Measurements from ENCODE around the gene SNRNP40.

Gene SNRNP40

GRCh38 chr1:31306278-31306677 is 9.7 kb upstream of the SNRNP40 start:
- CTCF ChIA-PET = interaction anchor here (1.5 to 2.5 kb wide), 2 partner anchors 9 to 10 kb away, joined by 5 to 7 read pairs; partner anchors contain the start of genes SNRNP40 and ZCCHC17

GRCh38 chr1:31302709-31303441 is 6.3 kb upstream of the SNRNP40 start:
- Histone ChIP-seq H3K4me3 (ENCODE audit: control insufficient read depth in 1 of 7, extremely low read depth in 1 of 7, insufficient read depth in 4 of 7, low read depth in 2 of 7, low read length in 6 of 7) (no peak overlapping the region), H3K36me3 (ENCODE audit: control insufficient read depth in 4 of 4, insufficient read depth in 4 of 4, low read length in 3 of 4) (peaks cover 0 to 3% (median 0%) of the 10 kb centered on the region in 4 experiments), H3K9me3 (ENCODE audit: control extremely low read depth in 1 of 5, control insufficient read depth in 4 of 5, insufficient read depth in 2 of 5, low read depth in 1 of 5, low read length in 4 of 5) (no peaks in the 10 kb centered on the region), H3K27ac (ENCODE audit: insufficient read depth in 1 of 2, low read depth in 1 of 2, low read length in 2 of 2, poor library complexity in 1 of 2, severe bottlenecking in 2 of 2) (no peak overlapping the region), H3K27me3 (replicated peaks in 2 of 5; ENCODE audit: control insufficient read depth in 4 of 5, insufficient read depth in 5 of 5, low read length in 4 of 5) (no peaks in the 10 kb centered on the region), H3K4me1 (ENCODE audit: control extremely low read depth in 1 of 4, control insufficient read depth in 4 of 4, insufficient read depth in 4 of 4, low read length in 3 of 4) (peaks cover 2 to 19% (median 7%) of the 10 kb centered on the region in 4 experiments)
- ChIA-PET CTCF (interaction anchor here (0.5 to 1.1 kb wide), 2 partner anchors 13 to 42 kb away, joined by 3 read pairs; no protein-coding TSS in a partner anchor), POLR2A (interaction anchor here (0.6 kb wide), 2 partner anchors 39 to 242 kb away, joined by 3 read pairs; no protein-coding TSS in a partner anchor)
- peak in 2 of 3 donors; percentile 37 to 59 for DNase-seq
- WGBS (ENCODE audit: insufficient coverage) = 78% methylated on average over 5 of the region's 7 CpGs

More at GRCh38 chr1:31306278-31306677, 9.7 kb upstream of the SNRNP40 start:
- H3K4me1 ChIP-seq (ENCODE audit: control extremely low read depth in 1 of 4, control insufficient read depth in 4 of 4, insufficient read depth in 4 of 4, low read length in 3 of 4) = peaks cover 0 to 2% (median 0%) of the 10 kb centered on the region in 4 experiments
- POLR2A ChIA-PET = no interaction called here
- H3K27ac ChIP-seq (ENCODE audit: insufficient read depth in 1 of 2, low read depth in 1 of 2, low read length in 2 of 2, poor library complexity in 1 of 2, severe bottlenecking in 2 of 2) = no peak overlapping the region
- H3K4me3 ChIP-seq (ENCODE audit: control insufficient read depth in 1 of 7, extremely low read depth in 1 of 7, insufficient read depth in 4 of 7, low read depth in 2 of 7, low read length in 6 of 7) = no peak overlapping the region
- WGBS (ENCODE audit: insufficient coverage) = 100% methylated on average over 3 of the region's 3 CpGs
- H3K9me3 ChIP-seq (ENCODE audit: control extremely low read depth in 1 of 5, control insufficient read depth in 4 of 5, insufficient read depth in 2 of 5, low read depth in 1 of 5, low read length in 4 of 5) = no peaks in the 10 kb centered on the region
- H3K36me3 ChIP-seq (ENCODE audit: control insufficient read depth in 4 of 4, insufficient read depth in 4 of 4, low read length in 3 of 4) = peaks cover 9 to 14% (median 11%) of the 10 kb centered on the region in 4 experiments
- no peak for DNase-seq
- no peaks in the 10 kb centered on the region for H3K27me3 ChIP-seq (replicated peaks in 2 of 5; ENCODE audit: control insufficient read depth in 4 of 5, insufficient read depth in 5 of 5, low read length in 4 of 5)

- DNase-seq = no peak
- no peaks in the 10 kb centered on the region for H3K9me3 ChIP-seq (ENCODE audit: control extremely low read depth in 1 of 5, control insufficient read depth in 4 of 5, insufficient read depth in 2 of 5, low read depth in 1 of 5, low read length in 4 of 5)
- no peak overlapping the region for H3K27ac ChIP-seq (ENCODE audit: insufficient read depth in 1 of 2, low read depth in 1 of 2, low read length in 2 of 2, poor library complexity in 1 of 2, severe bottlenecking in 2 of 2)
- no peaks in the 10 kb centered on the region for H3K27me3 ChIP-seq (replicated peaks in 2 of 5; ENCODE audit: control insufficient read depth in 4 of 5, insufficient read depth in 5 of 5, low read length in 4 of 5)
- ChIA-PET POLR2A (no interaction called here), CTCF (no interaction called here)
- no peak overlapping the region for H3K4me3 ChIP-seq (ENCODE audit: control insufficient read depth in 1 of 7, extremely low read depth in 1 of 7, insufficient read depth in 4 of 7, low read depth in 2 of 7, low read length in 6 of 7)
- 93% methylated on average over 2 of the region's 3 CpGs for WGBS (ENCODE audit: insufficient coverage)
- peaks cover 0 to 3% (median 0%) of the 10 kb centered on the region in 4 experiments for H3K36me3 ChIP-seq (ENCODE audit: control insufficient read depth in 4 of 4, insufficient read depth in 4 of 4, low read length in 3 of 4)
- H3K4me1 ChIP-seq (ENCODE audit: control extremely low read depth in 1 of 4, control insufficient read depth in 4 of 4, insufficient read depth in 4 of 4, low read length in 3 of 4) = peaks cover 11 to 35% (median 17%) of the 10 kb centered on the region in 4 experiments
Measured at GRCh38 chr1:31300193-31300592, 3.6 kb upstream of the SNRNP40 start.

- no peak overlapping the region for H3K4me3 ChIP-seq (ENCODE audit: control insufficient read depth in 1 of 7, extremely low read depth in 1 of 7, insufficient read depth in 4 of 7, low read depth in 2 of 7, low read length in 6 of 7)
- no peaks in the 10 kb centered on the region for H3K27me3 ChIP-seq (replicated peaks in 2 of 5; ENCODE audit: control insufficient read depth in 4 of 5, insufficient read depth in 5 of 5, low read length in 4 of 5)
- no peaks in the 10 kb centered on the region for H3K9me3 ChIP-seq (ENCODE audit: control extremely low read depth in 1 of 5, control insufficient read depth in 4 of 5, insufficient read depth in 2 of 5, low read depth in 1 of 5, low read length in 4 of 5)
- H3K36me3 ChIP-seq (ENCODE audit: control insufficient read depth in 4 of 4, insufficient read depth in 4 of 4, low read length in 3 of 4) = peaks cover 0 to 3% (median under 1%) of the 10 kb centered on the region in 4 experiments
- ChIA-PET POLR2A (no interaction called here), CTCF (no interaction called here)
- WGBS (ENCODE audit: insufficient coverage) = no CpG with 5 or more reads among the region's 1 CpG
- peaks cover 11 to 35% (median 17%) of the 10 kb centered on the region in 4 experiments for H3K4me1 ChIP-seq (ENCODE audit: control extremely low read depth in 1 of 4, control insufficient read depth in 4 of 4, insufficient read depth in 4 of 4, low read length in 3 of 4)
- peak in 1 of 3 donors; percentile 13 for DNase-seq
- no peak overlapping the region for H3K27ac ChIP-seq (ENCODE audit: insufficient read depth in 1 of 2, low read depth in 1 of 2, low read length in 2 of 2, poor library complexity in 1 of 2, severe bottlenecking in 2 of 2)
Measured at GRCh38 chr1:31299365-31299764, 2.8 kb upstream of the SNRNP40 start.

GRCh38 chr1:31297277-31298247 is 974 bp upstream of the SNRNP40 start:
- no peaks in the 10 kb centered on the region for H3K9me3 ChIP-seq (ENCODE audit: control extremely low read depth in 1 of 5, control insufficient read depth in 4 of 5, insufficient read depth in 2 of 5, low read depth in 1 of 5, low read length in 4 of 5)
- ChIA-PET POLR2A (interaction anchor here (0.9 to 1.3 kb wide), 2 partner anchors 16 to 185 kb away, joined by 3 read pairs; no protein-coding TSS in a partner anchor), CTCF (interaction anchor here (1.0 kb wide), 3 partner anchors 9 to 20 kb away, joined by 3 to 7 read pairs (median 5); no protein-coding TSS in a partner anchor)
- peak in 1 of 3 donors; percentile 17 for DNase-seq
- H3K4me3 ChIP-seq (ENCODE audit: control insufficient read depth in 1 of 7, extremely low read depth in 1 of 7, insufficient read depth in 4 of 7, low read depth in 2 of 7, low read length in 6 of 7) = peak overlapping the region; percentile 83 to 98 (median 97)
- no peaks in the 10 kb centered on the region for H3K27me3 ChIP-seq (replicated peaks in 2 of 5; ENCODE audit: control insufficient read depth in 4 of 5, insufficient read depth in 5 of 5, low read length in 4 of 5)
- H3K36me3 ChIP-seq (ENCODE audit: control insufficient read depth in 4 of 4, insufficient read depth in 4 of 4, low read length in 3 of 4) = peaks cover 3 to 17% (median 14%) of the 10 kb centered on the region in 4 experiments
- 5% methylated on average over 18 of the region's 23 CpGs for WGBS (ENCODE audit: insufficient coverage)
- H3K4me1 ChIP-seq (ENCODE audit: control extremely low read depth in 1 of 4, control insufficient read depth in 4 of 4, insufficient read depth in 4 of 4, low read length in 3 of 4) = peaks cover 11 to 35% (median 17%) of the 10 kb centered on the region in 4 experiments
- peak overlapping the region; percentile 82 to 96 for H3K27ac ChIP-seq (ENCODE audit: insufficient read depth in 1 of 2, low read depth in 1 of 2, low read length in 2 of 2, poor library complexity in 1 of 2, severe bottlenecking in 2 of 2)

GRCh38 chr1:31295874-31296485 is 608 bp downstream of the SNRNP40 start:
- peak in 1 of 3 donors; percentile 7 for DNase-seq
- no peaks in the 10 kb centered on the region for H3K9me3 ChIP-seq (ENCODE audit: control extremely low read depth in 1 of 5, control insufficient read depth in 4 of 5, insufficient read depth in 2 of 5, low read depth in 1 of 5, low read length in 4 of 5)
- no peaks in the 10 kb centered on the region for H3K27me3 ChIP-seq (replicated peaks in 2 of 5; ENCODE audit: control insufficient read depth in 4 of 5, insufficient read depth in 5 of 5, low read length in 4 of 5)
- WGBS (ENCODE audit: insufficient coverage) = 0% methylated on average over 9 of the region's 17 CpGs
- peak overlapping the region; percentile 83 to 98 (median 97) for H3K4me3 ChIP-seq (ENCODE audit: control insufficient read depth in 1 of 7, extremely low read depth in 1 of 7, insufficient read depth in 4 of 7, low read depth in 2 of 7, low read length in 6 of 7)
- CTCF ChIA-PET = interaction anchor here (1.0 kb wide), 2 partner anchors 11 to 22 kb away, joined by 3 to 7 read pairs; no protein-coding TSS in a partner anchor
- peaks cover 11 to 35% (median 16%) of the 10 kb centered on the region in 4 experiments for H3K4me1 ChIP-seq (ENCODE audit: control extremely low read depth in 1 of 4, control insufficient read depth in 4 of 4, insufficient read depth in 4 of 4, low read length in 3 of 4)
- H3K27ac ChIP-seq (ENCODE audit: insufficient read depth in 1 of 2, low read depth in 1 of 2, low read length in 2 of 2, poor library complexity in 1 of 2, severe bottlenecking in 2 of 2) = peak overlapping the region; percentile 91 to 96
- POLR2A ChIA-PET = interaction anchor here (0.6 to 0.7 kb wide), 2 partner anchors 442 to 452 kb away, joined by 3 read pairs; no protein-coding TSS in a partner anchor
- H3K36me3 ChIP-seq (ENCODE audit: control insufficient read depth in 4 of 4, insufficient read depth in 4 of 4, low read length in 3 of 4) = peaks cover 12 to 31% (median 23%) of the 10 kb centered on the region in 4 experiments

Data from common myeloid progenitor, CD34-positive (primary cell).